ENCODE measurements around the gene PAWR. TPM values are rescaled to one million over a fixed set of nuclear protein-coding genes. Genes with fewer than 3 reads are reported as not detected.

Gene PAWR
- total RNA-seq, 1 experiment from 2014 or later, result 204 TPM

- Histone ChIP-seq H3K36me3 (ENCODE audit: low read depth) (peaks cover 16% of the 10 kb centered on the region), H3F3A (ENCODE audit: insufficient read depth, low read depth) (peaks cover 9% of the 10 kb centered on the region), H3K4me1 (replicated peaks; ENCODE audit: insufficient read depth) (no peaks in the 10 kb centered on the region), H3K27me3 (ENCODE audit: insufficient read depth, low read depth) (no peaks in the 10 kb centered on the region), H3K4me2 (no peak overlapping the region), H3K79me2 (ENCODE audit: low read depth) (peaks cover 100% of the 10 kb centered on the region), H2AFZ (no peak overlapping the region), H3K9me2 (ENCODE audit: insufficient read depth) (no peaks in the 10 kb centered on the region), H3K9me3 (ENCODE audit: insufficient read depth, low read depth) (no peaks in the 10 kb centered on the region), H3K27ac (0 out of 2 replicates have a peak overlapping the region, but pooled peaks have one; percentile 10), H4K20me1 (ENCODE audit: insufficient read depth) (peaks cover 18% of the 10 kb centered on the region; the same call in 1 of the 2 replicates), H3K4me3 (no peak overlapping the region)
- CTCF ChIA-PET, result no interaction called here
- DNase-seq, result no peak
- BruUV-seq (replicated peaks), result no TSS peak
- TF ChIP-seq EZH2 (IDR thresholded peaks at IDR 0.05; ENCODE audit: low read depth) (no peak), CTCF (conservative IDR thresholded peaks at IDR 0.05) (no peak)
- intact Hi-C loops (cut with micrococcal nuclease; ENCODE audit: unreplicated experiment), result no loop called here
- POLR2A ChIA-PET (ENCODE audit: unreplicated experiment), result no interaction called here
These were observed 30.8 kb downstream of the PAWR start for GRCh38 chr12:79659961-79660431.

DNA sequence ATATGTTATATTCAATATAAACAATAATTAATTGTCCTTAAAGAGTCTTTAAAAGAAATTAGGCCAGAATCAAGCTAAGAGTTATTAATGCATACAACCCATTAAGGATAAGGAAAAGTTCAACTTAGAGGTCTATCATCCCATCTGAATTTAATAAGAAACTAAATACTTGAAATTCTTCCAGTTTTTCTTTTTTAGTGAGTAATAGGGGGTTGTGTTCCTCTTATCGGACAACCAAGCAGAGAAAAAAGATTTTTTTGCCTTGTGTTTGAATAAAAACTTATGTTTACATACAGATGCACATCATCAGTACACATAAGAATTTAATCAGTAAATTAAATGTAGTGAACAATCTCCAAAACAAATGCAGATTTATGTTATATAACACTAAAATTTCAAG lies 32.5 kb downstream of the PAWR start:
- H4K20me1 ChIP-seq (ENCODE audit: insufficient read depth), result peaks cover 18% of the 10 kb centered on the region; the same call in 1 of the 2 replicates
- no TSS peak for BruUV-seq (replicated peaks)
- intact Hi-C loops (cut with micrococcal nuclease; ENCODE audit: unreplicated experiment), result no loop called here

GRCh38 chr12:79657136-79657535 lies 33.6 kb downstream of the PAWR start:
- intact Hi-C loops (cut with micrococcal nuclease; ENCODE audit: unreplicated experiment), result no loop called here
- ChIA-PET POLR2A (ENCODE audit: unreplicated experiment) (no interaction called here), CTCF (no interaction called here)
- no peaks in the 10 kb centered on the region for H3K9me2 ChIP-seq (ENCODE audit: insufficient read depth)
- TF ChIP-seq CTCF (conservative IDR thresholded peaks at IDR 0.05), result no peak
- no peak for TF ChIP-seq EZH2 (IDR thresholded peaks at IDR 0.05; ENCODE audit: low read depth)
- BruUV-seq (replicated peaks), result no TSS peak
- no peaks in the 10 kb centered on the region for H3K9me3 ChIP-seq (ENCODE audit: insufficient read depth, low read depth)
- no peak overlapping the region for H3K4me2 ChIP-seq
- peaks cover 28% of the 10 kb centered on the region; the same call in 1 of the 2 replicates for H4K20me1 ChIP-seq (ENCODE audit: insufficient read depth)
- no peaks in the 10 kb centered on the region for H3K4me1 ChIP-seq (replicated peaks; ENCODE audit: insufficient read depth)
- H3K4me3 ChIP-seq, result no peak overlapping the region
- DNase-seq, result no peak
- H3F3A ChIP-seq (ENCODE audit: insufficient read depth, low read depth), result peaks cover 9% of the 10 kb centered on the region; the same call in 1 of the 2 replicates
- no peak overlapping the region for H3K27ac ChIP-seq
- H3K27me3 ChIP-seq (ENCODE audit: insufficient read depth, low read depth), result no peaks in the 10 kb centered on the region
- H3K36me3 ChIP-seq (ENCODE audit: low read depth), result peaks cover 6% of the 10 kb centered on the region
- peaks cover 100% of the 10 kb centered on the region for H3K79me2 ChIP-seq (ENCODE audit: low read depth)
- H2AFZ ChIP-seq, result no peak overlapping the region

More for the DNA sequence above, 32.5 kb downstream of the PAWR start:
- Histone ChIP-seq H3K4me1 (replicated peaks; ENCODE audit: insufficient read depth) (no peaks in the 10 kb centered on the region), H3K9me2 (ENCODE audit: insufficient read depth) (no peaks in the 10 kb centered on the region), H3K4me2 (no peak overlapping the region), H2AFZ (no peak overlapping the region), H3K27ac (no peak overlapping the region), H3K27me3 (ENCODE audit: insufficient read depth, low read depth) (no peaks in the 10 kb centered on the region), H3K36me3 (ENCODE audit: low read depth) (peaks cover 9% of the 10 kb centered on the region), H3F3A (ENCODE audit: insufficient read depth, low read depth) (peaks cover 9% of the 10 kb centered on the region; the same call in 1 of the 2 replicates), H3K79me2 (ENCODE audit: low read depth) (peaks cover 100% of the 10 kb centered on the region), H3K4me3 (no peak overlapping the region), H3K9me3 (ENCODE audit: insufficient read depth, low read depth) (no peaks in the 10 kb centered on the region)
- CTCF ChIA-PET, result interaction anchor here (0.7 kb wide), 1 partner anchor 520 kb away, joined by 21 read pairs; no protein-coding TSS in a partner anchor
- TF ChIP-seq EZH2 (IDR thresholded peaks at IDR 0.05; ENCODE audit: low read depth), result no peak
- no peak for TF ChIP-seq CTCF (conservative IDR thresholded peaks at IDR 0.05)
- POLR2A ChIA-PET (ENCODE audit: unreplicated experiment), result no interaction called here
- DNase-seq, result no peak
